GM13976 (cell line): ENCODE results near the gene GP1BB.

Experiments used
- DNase-seq: peaks from one replicate; pipeline ENCODE4 v3.0.0; 2012; ENCODE audit warnings: low spot score
- in situ Hi-C: fragments of 300-500 bp; cut with MboI; formaldehyde crosslinking; loops from one replicate; pipeline ENCODE4 v1.12.0; 2022; ENCODE audit warnings: low sequenced_read_pairs, mixed read lengths, inconsistent platforms; ENCODE audit not compliant: unreplicated experiment
- TF ChIP-seq, protein P1 (sequence below): IDR thresholded peaks from 2 replicates; pipeline ENCODE4 v1.5.1; 2012; ENCODE audit warnings: borderline replicate concordance, mild to moderate bottlenecking; ENCODE audit not compliant: insufficient read depth; ENCODE audit errors: extremely low read depth, missing control alignments, control extremely low read depth

Gene GP1BB

DNA sequence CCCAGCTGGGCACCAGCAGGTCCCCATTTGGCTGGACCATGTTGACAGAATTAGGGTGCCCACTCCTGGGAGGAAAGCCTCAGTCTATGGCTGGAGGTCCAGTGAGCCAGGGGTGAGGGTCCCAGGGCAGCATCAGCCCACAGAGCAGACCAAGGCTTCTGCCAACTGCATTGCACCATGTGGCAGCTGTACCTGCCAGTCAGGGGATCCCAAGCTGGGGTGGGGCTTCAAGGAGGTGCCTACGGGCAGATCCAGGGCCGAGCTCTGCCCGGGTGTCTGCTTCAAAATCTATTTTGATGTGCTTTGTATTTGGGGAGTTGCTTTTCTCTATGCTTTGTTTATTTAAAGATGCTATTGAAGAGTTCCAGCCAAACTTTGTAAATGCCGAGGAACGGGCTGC is 10.4 kb downstream of the GP1BB start:
- no peak for DNase-seq
- TF ChIP-seq, protein P1, sequence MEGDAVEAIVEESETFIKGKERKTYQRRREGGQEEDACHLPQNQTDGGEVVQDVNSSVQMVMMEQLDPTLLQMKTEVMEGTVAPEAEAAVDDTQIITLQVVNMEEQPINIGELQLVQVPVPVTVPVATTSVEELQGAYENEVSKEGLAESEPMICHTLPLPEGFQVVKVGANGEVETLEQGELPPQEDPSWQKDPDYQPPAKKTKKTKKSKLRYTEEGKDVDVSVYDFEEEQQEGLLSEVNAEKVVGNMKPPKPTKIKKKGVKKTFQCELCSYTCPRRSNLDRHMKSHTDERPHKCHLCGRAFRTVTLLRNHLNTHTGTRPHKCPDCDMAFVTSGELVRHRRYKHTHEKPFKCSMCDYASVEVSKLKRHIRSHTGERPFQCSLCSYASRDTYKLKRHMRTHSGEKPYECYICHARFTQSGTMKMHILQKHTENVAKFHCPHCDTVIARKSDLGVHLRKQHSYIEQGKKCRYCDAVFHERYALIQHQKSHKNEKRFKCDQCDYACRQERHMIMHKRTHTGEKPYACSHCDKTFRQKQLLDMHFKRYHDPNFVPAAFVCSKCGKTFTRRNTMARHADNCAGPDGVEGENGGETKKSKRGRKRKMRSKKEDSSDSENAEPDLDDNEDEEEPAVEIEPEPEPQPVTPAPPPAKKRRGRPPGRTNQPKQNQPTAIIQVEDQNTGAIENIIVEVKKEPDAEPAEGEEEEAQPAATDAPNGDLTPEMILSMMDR: no peak
- in situ Hi-C loops: no loop called here

DNA sequence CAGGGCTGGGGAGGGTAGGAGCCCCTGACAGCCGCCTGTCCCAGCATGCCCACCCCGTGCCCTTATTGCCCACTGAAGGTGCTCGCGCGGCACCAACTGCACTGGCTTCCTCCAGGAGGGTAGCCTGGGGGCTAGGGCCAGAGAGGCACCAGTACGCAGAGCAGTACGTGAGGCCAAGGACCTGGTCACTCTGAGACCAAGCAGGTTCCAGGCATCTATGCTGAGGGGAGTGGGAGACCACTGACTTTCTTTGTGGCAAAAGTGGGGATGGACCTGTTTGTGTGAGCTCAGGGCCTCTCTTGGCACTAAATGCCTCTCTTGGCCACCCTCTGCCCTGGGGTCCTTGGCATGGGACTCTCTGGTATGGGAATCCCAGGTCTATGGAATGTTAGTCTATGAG is 10.8 kb downstream of the GP1BB start:
- in situ Hi-C loops: no loop called here

DNA sequence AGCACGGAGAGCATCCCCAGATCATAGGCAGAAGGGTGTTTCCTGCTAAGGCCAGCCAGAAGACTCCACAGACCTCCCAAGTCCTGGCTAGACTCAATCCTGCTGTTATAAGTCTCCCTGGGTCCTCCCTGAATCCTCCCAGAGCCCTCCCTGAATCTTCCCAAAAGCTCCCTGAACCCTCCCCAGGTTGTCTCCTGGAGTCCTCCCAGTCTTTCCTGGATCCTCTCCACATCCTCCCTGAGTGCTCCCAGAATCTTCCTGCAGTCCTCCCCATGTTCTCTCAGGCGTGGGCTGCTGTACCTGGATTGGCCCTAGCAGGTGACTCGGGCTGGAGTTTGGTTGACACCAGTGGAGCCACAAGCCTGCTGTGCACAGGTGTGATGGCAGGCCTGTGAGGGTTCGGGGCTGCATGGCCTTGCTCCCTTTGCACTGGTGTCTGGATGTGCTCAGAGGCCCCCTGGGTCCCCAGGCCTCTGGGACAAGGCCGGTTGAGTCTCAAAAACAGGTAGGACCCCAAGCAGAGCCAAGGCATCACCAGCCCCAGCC is 11.6 kb downstream of the GP1BB start:
- in situ Hi-C loops: no loop called here
- TF ChIP-seq, protein P1: no peak
- DNase-seq: no peak

More for the DNA sequence above, 10.8 kb downstream of the GP1BB start:
- DNase-seq: no peak
- TF ChIP-seq, protein P1: no peak

DNA sequence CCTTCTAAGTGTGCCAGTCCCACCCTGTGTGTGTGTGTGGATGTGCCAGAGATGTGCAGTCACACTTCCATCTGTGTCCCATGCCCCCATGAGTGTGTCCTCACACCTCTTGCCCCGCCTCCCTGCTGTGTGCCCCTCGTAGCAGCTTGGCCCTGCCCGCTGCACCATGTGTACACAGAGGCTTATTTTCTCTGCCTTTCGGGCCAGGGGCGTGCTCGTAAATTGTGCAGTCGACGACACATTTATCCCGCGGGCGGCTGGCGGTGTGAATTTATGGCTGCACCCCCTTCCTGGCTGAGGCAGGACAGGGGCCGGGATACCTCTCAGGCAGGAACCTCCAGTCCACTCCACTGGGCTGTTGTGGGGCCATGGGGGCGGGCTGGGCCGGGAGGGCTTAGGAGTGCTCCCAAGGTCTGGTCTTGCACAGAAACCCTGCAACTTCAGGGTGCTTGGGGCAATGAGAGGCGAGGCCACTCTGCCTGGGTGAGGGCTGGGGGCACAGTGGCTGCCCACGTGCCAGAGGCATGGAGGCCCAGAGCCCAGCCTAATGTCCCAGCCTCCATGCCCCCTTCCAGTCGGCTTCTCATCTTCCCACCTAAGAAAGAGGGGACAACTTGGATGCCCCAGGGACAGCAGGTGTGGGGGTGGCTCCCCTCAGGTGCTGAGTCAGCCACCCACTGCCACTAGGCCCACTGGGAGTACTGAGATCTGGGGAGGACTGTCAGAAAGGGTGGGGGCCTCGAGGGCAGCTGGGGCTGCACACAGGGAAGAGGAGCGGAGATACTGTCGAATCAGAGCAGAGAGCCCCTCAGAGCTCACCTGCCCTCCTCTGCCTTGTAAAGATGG is 12.5 kb downstream of the GP1BB start:
- DNase-seq: no peak
- in situ Hi-C loops: no loop called here
- TF ChIP-seq, protein P1: no peak

DNA sequence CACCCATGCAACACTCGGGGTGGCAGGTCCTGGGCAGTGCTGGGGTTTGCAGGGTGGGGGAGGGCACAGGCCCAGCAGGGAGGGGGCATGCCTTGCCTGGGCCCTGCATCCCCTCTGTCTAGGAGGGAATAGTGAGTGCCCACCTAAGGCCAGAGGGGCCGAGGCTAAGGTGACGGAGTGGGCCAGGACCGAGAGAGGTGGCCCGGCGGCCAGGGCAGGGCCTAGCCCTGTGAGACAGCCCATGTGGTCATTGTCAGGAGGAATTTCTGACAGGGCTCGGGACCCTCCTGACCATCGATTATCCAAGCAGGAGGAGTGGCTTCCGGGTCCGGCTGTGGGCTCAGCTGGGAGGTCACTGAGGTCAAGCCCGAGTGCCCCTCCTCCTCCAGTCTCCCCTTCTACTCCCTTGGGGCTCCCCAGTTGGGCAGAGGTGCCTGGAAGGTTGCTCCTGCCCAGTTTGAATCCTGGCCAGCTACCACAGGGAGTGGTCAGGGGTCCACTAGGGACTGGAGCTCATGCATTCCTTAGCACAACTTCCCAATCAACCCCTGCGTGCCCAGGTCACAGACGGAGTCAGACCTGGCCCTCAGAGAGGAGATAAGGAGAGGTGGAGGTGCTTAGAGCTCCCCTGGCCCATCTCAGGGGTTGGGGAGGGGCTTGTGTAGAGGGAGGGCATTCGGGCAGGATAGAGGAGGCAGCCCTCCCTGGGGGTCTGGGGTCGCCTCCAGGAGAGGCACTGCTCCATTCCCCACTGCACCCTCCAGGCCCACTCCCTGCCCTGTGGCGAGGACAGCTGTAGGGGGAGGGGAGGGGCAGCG is 14.7 kb downstream of the GP1BB start:
- DNase-seq: no peak
- TF ChIP-seq, protein P1: no peak
- in situ Hi-C loops: no loop called here

DNA sequence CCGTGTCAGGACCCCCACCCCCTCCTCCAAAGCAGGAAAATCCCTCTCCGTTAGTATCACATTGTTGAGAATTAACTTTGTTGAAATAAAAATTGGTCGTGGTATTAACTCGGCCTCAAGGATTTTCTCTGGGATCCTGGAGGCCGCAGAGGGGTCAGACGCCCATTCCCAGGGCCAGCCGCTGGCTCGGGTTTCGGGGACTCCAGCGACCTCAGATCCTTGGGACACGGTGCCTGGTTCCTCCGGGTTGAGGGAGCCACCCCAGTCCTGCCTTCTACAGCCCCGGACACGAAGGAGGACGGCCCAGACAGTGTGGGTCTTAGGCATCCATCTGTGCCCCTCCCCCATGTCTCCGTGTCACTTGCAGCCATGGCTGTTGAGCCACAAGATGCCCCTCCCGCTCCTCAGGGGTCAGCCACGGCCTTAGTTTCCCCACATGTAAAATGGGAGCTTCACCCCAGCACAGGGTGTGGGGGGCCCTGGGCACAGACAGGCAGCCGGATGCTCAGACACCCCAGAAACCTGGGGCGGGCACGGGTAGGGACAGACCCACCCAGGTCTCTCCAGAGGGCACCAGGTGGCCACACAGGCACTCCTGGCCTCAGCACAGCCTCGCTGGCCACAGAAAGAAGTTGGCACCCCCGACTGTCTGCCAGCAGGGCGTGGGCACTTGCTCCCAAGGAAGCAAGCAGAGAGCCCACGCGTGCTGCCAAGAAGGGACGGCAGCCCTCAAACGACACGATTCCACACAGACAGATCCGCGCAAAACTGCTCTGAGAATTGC is 15.5 kb downstream of the GP1BB start:
- in situ Hi-C loops: no loop called here
- TF ChIP-seq, protein P1: no peak
- DNase-seq: no peak
